ENCODE data around the gene EFHD2.
"Not testable (repeated sequence)": the region's sequence is repeated elsewhere in the genome, so short reads cannot be mapped to it uniquely, and the experiment has no call there.

The EFHD2 gene

GRCh38 chr1:15409388-15410222, at the start of gene EFHD2:
Gene EFHD2 (plus strand): TSS chr1:15409888. CDS start chr1:15409972, 84 bp downstream.
- DNase-seq (ENCODE audit: low spot score) = peak; percentile 92

GRCh38 chr1:15360700-15361099, 49.0 kb upstream of the EFHD2 start:
- no peak for DNase-seq (ENCODE audit: low spot score)

GRCh38 chr1:15362096-15362736, 47.5 kb upstream of the EFHD2 start:
- no peak for DNase-seq (ENCODE audit: low spot score)

- no peak for DNase-seq (ENCODE audit: low spot score)
These were observed 47.0 kb upstream of the EFHD2 start for GRCh38 chr1:15362737-15363128.

GRCh38 chr1:15364740-15365139, 44.9 kb upstream of the EFHD2 start:
- DNase-seq (ENCODE audit: low spot score) = no peak

- DNase-seq (ENCODE audit: low spot score) = no peak
These were observed 40.8 kb upstream of the EFHD2 start for GRCh38 chr1:15368888-15369287.

- no peak for DNase-seq (ENCODE audit: low spot score)
These were observed 39.4 kb upstream of the EFHD2 start for GRCh38 chr1:15370268-15370667.

- DNase-seq (ENCODE audit: low spot score) = no peak
These were observed 38.7 kb upstream of the EFHD2 start for GRCh38 chr1:15370781-15371520.

GRCh38 chr1:15371610-15372545, 37.8 kb upstream of the EFHD2 start:
- no peak for DNase-seq (ENCODE audit: low spot score)

- no peak for DNase-seq (ENCODE audit: low spot score)
These were observed 31.0 kb upstream of the EFHD2 start for GRCh38 chr1:15378729-15379128.

GRCh38 chr1:15379151-15379550, 30.5 kb upstream of the EFHD2 start:
- DNase-seq (ENCODE audit: low spot score) = not testable (repeated sequence)

- DNase-seq (ENCODE audit: low spot score) = no peak
These were observed 28.8 kb upstream of the EFHD2 start for GRCh38 chr1:15380601-15381508.

- DNase-seq (ENCODE audit: low spot score) = no peak
These were observed 27.9 kb upstream of the EFHD2 start for GRCh38 chr1:15381805-15382204.

GRCh38 chr1:15382601-15383518, 26.8 kb upstream of the EFHD2 start:
- DNase-seq (ENCODE audit: low spot score) = no peak

- no peak for DNase-seq (ENCODE audit: low spot score)
These were observed 25.9 kb upstream of the EFHD2 start for GRCh38 chr1:15383810-15384209.

- no peak for DNase-seq (ENCODE audit: low spot score)
These were observed 25.3 kb upstream of the EFHD2 start for GRCh38 chr1:15384301-15384901.

GRCh38 chr1:15385420-15385819, 24.3 kb upstream of the EFHD2 start:
- DNase-seq (ENCODE audit: low spot score) = no peak

GRCh38 chr1:15386164-15386749, 23.4 kb upstream of the EFHD2 start:
- DNase-seq (ENCODE audit: low spot score) = no peak
